ENCODE measurements around the gene RAMACL. TPM values are rescaled to one million over a fixed set of nuclear protein-coding genes. Genes with fewer than 3 reads are reported as not detected.

The RAMACL gene
- total and polyA plus RNA-seq, 4 donors, result 0.41 to 6.4 (median 2.4) TPM; not detected in 1

DNA sequence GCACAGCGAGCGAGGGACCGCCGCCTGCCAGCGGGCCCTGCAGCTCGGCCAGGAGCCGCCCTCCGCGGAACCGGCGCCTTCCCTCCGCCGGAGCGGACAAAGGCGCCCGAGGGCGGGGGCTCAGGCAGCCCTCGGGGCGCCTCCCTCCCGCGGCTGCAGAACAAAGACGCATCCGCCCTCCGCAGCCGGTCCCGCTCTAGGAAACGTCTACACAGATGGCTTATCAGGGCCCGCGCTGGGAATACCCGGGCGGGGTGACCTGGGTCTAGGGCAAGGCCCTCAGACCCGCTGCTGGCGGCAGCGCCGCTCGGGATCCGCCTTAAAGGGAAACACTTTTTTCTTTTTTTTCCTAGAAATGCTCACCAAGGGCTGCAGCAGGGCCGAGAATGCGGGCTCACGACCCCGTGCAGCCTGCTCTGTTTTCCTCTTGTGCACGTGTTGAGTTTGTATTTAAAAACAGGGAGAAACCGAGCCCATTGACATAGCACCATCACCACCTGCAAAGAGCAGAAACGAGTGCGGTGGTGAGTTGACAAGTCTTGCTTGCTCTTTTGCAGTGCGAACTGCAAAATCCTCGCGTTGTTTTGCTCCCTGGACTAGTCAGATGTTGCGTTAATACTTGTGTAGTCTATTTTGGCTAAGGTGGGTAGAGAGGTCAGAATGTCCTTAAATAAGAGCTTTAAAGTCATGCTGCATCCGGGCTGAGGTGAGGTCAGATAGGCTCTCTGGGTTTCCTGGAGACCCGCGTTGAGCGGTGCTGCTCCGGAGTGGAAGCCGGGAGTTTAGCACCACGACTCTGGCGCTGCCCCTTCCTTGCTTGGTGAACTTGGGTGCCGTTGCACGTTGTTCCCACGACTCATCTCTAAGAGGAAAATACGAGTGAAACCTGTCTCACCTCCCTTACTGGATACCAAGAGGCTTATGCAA lies 41.7 kb upstream of the RAMACL start:
- ATAC-seq (ENCODE audit: low FRiP score), result peak; percentile 79
- H3K36me3 ChIP-seq (ENCODE audit: control insufficient read depth in 1 of 2, insufficient read depth in 2 of 2, low read length in 1 of 2), result no peaks in the 10 kb centered on the region
- 0% methylated on average over 61 of the region's 61 CpGs for WGBS, 2 donors
- peak overlapping the region; percentile 70 to 76 for H3K4me3 ChIP-seq (ENCODE audit: low read length in 2 of 2)
- H3K27ac ChIP-seq (ENCODE audit: low read depth in 1 of 2, low read length in 2 of 2), result peak overlapping the region in 1 of 2 donors; percentile 76
- H3K4me1 ChIP-seq (ENCODE audit: control insufficient read depth in 1 of 2, insufficient read depth in 2 of 2, low read length in 2 of 2), result no peaks in the 10 kb centered on the region
- intact Hi-C loops (cut with DNase I), result loop anchor here in 1 of 2 donors (2.0 to 10.0 kb wide), 5 partner anchors 64 to 367 kb away; partner anchors contain the start of genes CEP43 and MPC1
- no peaks in the 10 kb centered on the region for H3K9me3 ChIP-seq (ENCODE audit: control insufficient read depth, low read length)
- H3K27me3 ChIP-seq (ENCODE audit: control insufficient read depth in 1 of 2, insufficient read depth in 2 of 2, low read length in 1 of 2), result no peaks in the 10 kb centered on the region
- peak; percentile 82 to 87 for DNase-seq

DNA sequence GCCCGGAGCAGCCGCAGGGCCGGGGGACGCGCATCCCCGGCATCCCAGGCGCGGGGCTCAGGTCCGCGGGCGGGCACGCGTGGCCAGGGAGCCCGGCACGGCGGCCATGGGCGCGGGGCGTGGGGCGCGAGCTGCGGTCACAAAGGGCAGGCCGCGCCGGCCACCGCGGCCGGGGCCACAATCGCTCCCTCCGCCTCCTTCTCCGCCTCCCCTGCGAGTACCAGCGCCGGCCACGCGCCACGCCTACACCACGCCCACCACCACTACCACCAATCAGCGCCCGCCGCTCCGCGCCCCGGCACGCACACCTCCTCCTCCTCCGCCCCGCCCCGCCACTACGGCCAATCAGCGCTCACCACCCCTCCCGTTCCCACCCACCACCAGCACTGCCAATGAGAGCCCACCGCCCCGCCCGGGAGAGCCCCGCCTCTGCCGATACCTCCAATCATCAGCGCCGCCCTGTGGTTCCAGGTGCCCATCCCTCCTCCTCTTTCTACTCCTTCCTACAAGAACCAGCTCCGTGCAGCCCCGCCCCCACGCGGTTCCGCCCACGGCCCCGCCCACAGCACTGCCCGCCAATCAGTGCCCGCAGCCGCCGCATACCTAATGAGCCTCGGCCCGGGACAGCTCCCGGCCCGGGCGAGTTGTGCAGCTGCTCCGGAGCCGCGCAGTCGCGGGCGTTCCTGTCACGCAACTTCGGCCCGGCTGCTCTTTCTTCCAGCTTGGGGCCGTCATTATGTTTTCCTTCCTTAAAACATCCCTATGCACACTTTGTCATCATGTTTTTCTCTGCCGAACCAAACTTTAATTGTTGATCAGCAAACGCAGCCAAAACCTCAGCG lies 40.8 kb upstream of the RAMACL start, which contains the start of gene RPS6KA2:
Gene RPS6KA2 (minus strand): TSS at position 219 of the 842 bp plus-strand sequence. CDS start 232 bp downstream, outside the sequence.
- intact Hi-C loops (cut with DNase I), result loop anchor here in 1 of 2 donors (2.0 to 10.0 kb wide), 5 partner anchors 65 to 368 kb away; partner anchors contain the start of genes CEP43 and MPC1
- ATAC-seq (ENCODE audit: low FRiP score) (peak; percentile 98), DNase-seq (peak; percentile 100)
- H3K4me3 ChIP-seq (ENCODE audit: low read length in 2 of 2), result peak within 1 kb of the TSS; percentile 82 to 93
- no peaks in the 10 kb centered on the region for H3K36me3 ChIP-seq (ENCODE audit: control insufficient read depth in 1 of 2, insufficient read depth in 2 of 2, low read length in 1 of 2)
- no peaks in the 10 kb centered on the region for H3K9me3 ChIP-seq (ENCODE audit: control insufficient read depth, low read length)
- H3K4me1 ChIP-seq (ENCODE audit: control insufficient read depth in 1 of 2, insufficient read depth in 2 of 2, low read length in 2 of 2), result no peaks in the 10 kb centered on the region
- H3K27ac ChIP-seq (ENCODE audit: low read depth in 1 of 2, low read length in 2 of 2), result peak within 1 kb of the TSS in 1 of 2 donors; percentile 76
- WGBS, 2 donors, result 1% methylated on average over 48 to 87 of the region's 87 CpGs
- H3K27me3 ChIP-seq (ENCODE audit: control insufficient read depth in 1 of 2, insufficient read depth in 2 of 2, low read length in 1 of 2), result no peaks in the 10 kb centered on the region

DNA sequence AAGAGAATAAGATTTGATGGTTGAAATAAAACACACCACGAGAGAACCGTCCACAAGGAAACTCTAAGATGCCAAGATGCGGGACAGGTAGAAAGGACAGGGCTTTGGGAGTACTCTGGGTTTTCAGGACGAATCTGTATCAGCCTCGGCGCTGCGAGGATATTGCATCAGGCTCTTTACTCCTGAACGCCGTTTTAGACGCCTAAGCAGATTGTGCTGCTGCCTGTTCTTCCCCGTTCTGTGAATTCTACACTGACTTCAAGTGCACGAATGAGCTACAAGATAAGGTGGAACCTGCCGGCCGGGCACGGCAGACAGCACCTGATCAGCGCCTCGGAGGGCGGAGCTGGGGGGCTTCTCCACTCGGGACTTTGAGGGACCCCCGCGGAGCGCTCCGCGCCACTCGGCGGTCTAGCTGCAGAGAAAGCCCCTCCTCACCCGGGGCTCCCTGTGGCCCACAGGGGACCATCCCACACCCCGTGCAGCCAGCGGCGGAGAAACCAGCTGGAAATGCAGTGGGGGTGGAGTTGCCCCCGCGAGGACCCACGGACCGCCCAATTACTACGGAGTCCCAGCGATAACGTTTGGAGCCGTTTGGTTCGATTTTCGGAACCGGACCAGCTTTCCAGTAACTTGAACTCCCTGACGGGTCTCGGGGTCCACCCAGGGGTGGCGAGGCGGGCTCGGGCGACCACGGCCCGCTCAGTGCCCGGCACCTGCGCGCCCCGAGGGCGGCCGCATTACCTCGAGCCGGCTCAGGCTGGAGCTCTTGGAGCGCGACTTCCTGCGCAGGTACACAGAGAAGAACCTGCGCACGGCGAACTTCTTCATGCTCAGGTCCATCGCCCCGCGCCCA lies 39.9 kb upstream of the RAMACL start:
- Histone ChIP-seq H3K9me3 (ENCODE audit: control insufficient read depth, low read length) (no peaks in the 10 kb centered on the region), H3K36me3 (ENCODE audit: control insufficient read depth in 1 of 2, insufficient read depth in 2 of 2, low read length in 1 of 2) (no peaks in the 10 kb centered on the region), H3K4me1 (ENCODE audit: control insufficient read depth in 1 of 2, insufficient read depth in 2 of 2, low read length in 2 of 2) (no peaks in the 10 kb centered on the region), H3K4me3 (ENCODE audit: low read length in 2 of 2) (peak overlapping the region; percentile 82 to 93), H3K27me3 (ENCODE audit: control insufficient read depth in 1 of 2, insufficient read depth in 2 of 2, low read length in 1 of 2) (no peaks in the 10 kb centered on the region), H3K27ac (ENCODE audit: low read depth in 1 of 2, low read length in 2 of 2) (no peak overlapping the region)
- 2 to 3% methylated on average over 63 to 66 of the region's 66 CpGs for WGBS, 2 donors
- intact Hi-C loops (cut with DNase I), result loop anchor here in 1 of 2 donors (2.0 to 10.0 kb wide), 5 partner anchors 66 to 368 kb away; partner anchors contain the start of genes CEP43 and MPC1
- ATAC-seq (ENCODE audit: low FRiP score) (no peak), DNase-seq (peak in 1 of 2 donors; percentile 59)

DNA sequence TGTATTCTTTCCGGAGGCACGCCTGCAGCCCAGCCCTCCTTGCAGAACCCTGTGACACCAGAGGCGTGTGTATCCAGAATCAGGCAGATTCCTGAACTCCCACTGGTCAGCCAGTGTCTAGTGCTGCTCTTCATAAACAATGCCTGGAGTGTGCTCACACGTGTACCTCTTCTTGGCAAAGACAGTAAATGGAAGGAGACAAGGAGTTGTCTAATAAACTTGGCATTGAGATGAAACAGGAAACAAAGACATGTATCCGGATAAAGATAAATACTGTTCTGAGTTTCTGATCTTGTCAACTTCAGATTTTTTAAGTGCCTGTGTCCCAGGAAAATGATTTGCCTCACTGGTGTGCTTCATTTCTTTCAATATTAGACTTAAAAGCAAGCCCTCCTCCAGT lies 38.9 kb upstream of the RAMACL start:
- Histone ChIP-seq H3K36me3 (ENCODE audit: control insufficient read depth in 1 of 2, insufficient read depth in 2 of 2, low read length in 1 of 2) (no peaks in the 10 kb centered on the region), H3K4me3 (ENCODE audit: low read length in 2 of 2) (no peak overlapping the region), H3K4me1 (ENCODE audit: control insufficient read depth in 1 of 2, insufficient read depth in 2 of 2, low read length in 2 of 2) (peaks cover 0 to 4% of the 10 kb centered on the region in 2 donors), H3K9me3 (ENCODE audit: control insufficient read depth, low read length) (no peaks in the 10 kb centered on the region), H3K27me3 (ENCODE audit: control insufficient read depth in 1 of 2, insufficient read depth in 2 of 2, low read length in 1 of 2) (no peaks in the 10 kb centered on the region), H3K27ac (ENCODE audit: low read depth in 1 of 2, low read length in 2 of 2) (no peak overlapping the region)
- DNase-seq, result no peak
- intact Hi-C loops (cut with DNase I), result loop anchor here in 1 of 2 donors (5.0 to 10.0 kb wide), 4 partner anchors 67 to 369 kb away; partner anchors contain the start of genes CEP43 and MPC1
- 85 to 87% methylated on average over 5 of the region's 5 CpGs for WGBS, 2 donors
- no peak for ATAC-seq (ENCODE audit: low FRiP score)

DNA sequence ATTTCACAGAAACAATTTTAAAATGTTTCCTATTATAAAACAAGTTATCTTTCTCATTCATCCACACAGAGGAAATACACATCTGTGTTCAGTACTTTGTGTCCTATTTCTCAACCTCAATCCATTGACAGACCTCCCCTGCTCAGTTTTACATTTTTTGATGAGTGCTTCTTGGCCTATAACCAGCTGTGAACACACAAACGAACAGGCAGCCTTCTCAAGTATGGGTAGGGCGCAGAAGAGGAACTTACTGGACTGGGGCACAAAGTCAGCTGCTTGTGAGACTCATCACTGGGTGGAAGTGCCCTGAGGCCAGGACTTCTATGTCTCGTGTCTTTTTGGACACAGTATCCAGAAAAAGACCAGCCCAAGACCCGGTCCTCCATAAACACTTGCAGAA lies 37.8 kb upstream of the RAMACL start:
- no peaks in the 10 kb centered on the region for H3K27me3 ChIP-seq (ENCODE audit: control insufficient read depth in 1 of 2, insufficient read depth in 2 of 2, low read length in 1 of 2)
- intact Hi-C loops (cut with DNase I), result loop anchor here (5.0 to 10.0 kb wide), 2 partner anchors 371 to 378 kb away; partner anchors contain the start of gene CEP43 (in 1 of the 2)
- DNase-seq, result no peak
- no peak overlapping the region for H3K27ac ChIP-seq (ENCODE audit: low read depth in 1 of 2, low read length in 2 of 2)
- no peaks in the 10 kb centered on the region for H3K9me3 ChIP-seq (ENCODE audit: control insufficient read depth, low read length)
- no peak for ATAC-seq (ENCODE audit: low FRiP score)
- H3K36me3 ChIP-seq (ENCODE audit: control insufficient read depth in 1 of 2, insufficient read depth in 2 of 2, low read length in 1 of 2), result no peaks in the 10 kb centered on the region
- WGBS, 2 donors, result 74 to 77% methylated on average over 4 of the region's 4 CpGs
- peaks cover 0 to 4% of the 10 kb centered on the region in 2 donors for H3K4me1 ChIP-seq (ENCODE audit: control insufficient read depth in 1 of 2, insufficient read depth in 2 of 2, low read length in 2 of 2)
- H3K4me3 ChIP-seq (ENCODE audit: low read length in 2 of 2), result no peak overlapping the region

DNA sequence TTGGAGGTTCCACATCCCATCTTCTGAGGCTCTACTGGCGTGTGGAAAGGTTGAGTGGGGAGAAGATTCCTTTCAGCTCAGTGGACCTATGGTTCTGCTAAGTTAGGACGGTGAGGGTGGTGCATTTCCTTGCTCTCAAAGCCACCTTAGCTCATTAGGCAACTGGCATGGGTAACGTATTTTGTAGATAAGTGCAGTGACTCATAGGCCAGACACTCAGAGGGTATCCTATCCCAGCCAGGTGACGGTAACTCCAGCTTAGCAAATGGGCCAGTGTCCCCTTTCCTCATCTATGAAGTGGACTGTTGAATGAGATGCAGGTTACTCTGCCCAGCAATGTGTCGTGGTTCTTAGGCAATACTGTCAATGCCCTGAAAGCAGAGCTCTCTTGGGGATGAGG lies 36.8 kb upstream of the RAMACL start:
- intact Hi-C loops (cut with DNase I), result loop anchor here (5.0 to 10.0 kb wide), 2 partner anchors 371 to 379 kb away; partner anchors contain the start of gene CEP43 (in 1 of the 2)
- Histone ChIP-seq H3K36me3 (ENCODE audit: control insufficient read depth in 1 of 2, insufficient read depth in 2 of 2, low read length in 1 of 2) (no peaks in the 10 kb centered on the region), H3K27me3 (ENCODE audit: control insufficient read depth in 1 of 2, insufficient read depth in 2 of 2, low read length in 1 of 2) (no peaks in the 10 kb centered on the region), H3K27ac (ENCODE audit: low read depth in 1 of 2, low read length in 2 of 2) (no peak overlapping the region), H3K9me3 (ENCODE audit: control insufficient read depth, low read length) (no peaks in the 10 kb centered on the region), H3K4me1 (ENCODE audit: control insufficient read depth in 1 of 2, insufficient read depth in 2 of 2, low read length in 2 of 2) (peaks cover 0 to 4% of the 10 kb centered on the region in 2 donors), H3K4me3 (ENCODE audit: low read length in 2 of 2) (no peak overlapping the region)
- DNase-seq (no peak), ATAC-seq (ENCODE audit: low FRiP score) (no peak)
- 87 to 88% methylated on average over 5 of the region's 5 CpGs for WGBS, 2 donors

DNA sequence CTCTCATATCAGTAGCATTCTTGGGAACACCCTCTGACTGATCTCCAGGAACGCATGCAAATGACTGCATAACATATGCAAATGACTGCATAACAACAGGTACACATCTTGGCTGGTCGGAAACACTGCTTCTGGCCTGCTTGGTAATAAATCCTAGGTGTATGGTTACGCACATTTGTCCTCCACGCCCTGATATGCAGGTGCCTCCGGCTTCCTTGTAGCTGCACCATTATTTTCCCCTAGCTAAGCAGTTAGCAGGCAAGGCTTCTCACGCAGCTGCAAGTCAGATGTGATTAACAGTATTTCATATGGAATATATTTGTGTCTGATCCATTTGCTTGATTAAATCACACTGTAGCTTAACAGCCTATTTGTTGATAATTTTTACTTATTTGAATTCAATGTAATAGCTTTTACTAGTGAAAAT lies 34.6 kb upstream of the RAMACL start:
- Histone ChIP-seq H3K4me1 (ENCODE audit: control insufficient read depth in 1 of 2, insufficient read depth in 2 of 2, low read length in 2 of 2) (peaks cover 0 to 4% of the 10 kb centered on the region in 2 donors), H3K36me3 (ENCODE audit: control insufficient read depth in 1 of 2, insufficient read depth in 2 of 2, low read length in 1 of 2) (no peaks in the 10 kb centered on the region), H3K4me3 (ENCODE audit: low read length in 2 of 2) (no peak overlapping the region), H3K27ac (ENCODE audit: low read depth in 1 of 2, low read length in 2 of 2) (no peak overlapping the region), H3K9me3 (ENCODE audit: control insufficient read depth, low read length) (no peaks in the 10 kb centered on the region), H3K27me3 (ENCODE audit: control insufficient read depth in 1 of 2, insufficient read depth in 2 of 2, low read length in 1 of 2) (no peaks in the 10 kb centered on the region)
- 86 to 93% methylated on average over 6 of the region's 6 CpGs for WGBS, 2 donors
- ATAC-seq (ENCODE audit: low FRiP score), result no peak
- DNase-seq, result no peak
- intact Hi-C loops (cut with DNase I), result loop anchor here (5.0 to 10.0 kb wide), 2 partner anchors 374 to 381 kb away; partner anchors contain the start of gene CEP43 (in 1 of the 2)
